ENCODE data around the gene ARHGEF1.
"Not testable (repeated sequence)": the region's sequence is repeated elsewhere in the genome, so short reads cannot be mapped to it uniquely, and the experiment has no call there.

The ARHGEF1 gene

DNA sequence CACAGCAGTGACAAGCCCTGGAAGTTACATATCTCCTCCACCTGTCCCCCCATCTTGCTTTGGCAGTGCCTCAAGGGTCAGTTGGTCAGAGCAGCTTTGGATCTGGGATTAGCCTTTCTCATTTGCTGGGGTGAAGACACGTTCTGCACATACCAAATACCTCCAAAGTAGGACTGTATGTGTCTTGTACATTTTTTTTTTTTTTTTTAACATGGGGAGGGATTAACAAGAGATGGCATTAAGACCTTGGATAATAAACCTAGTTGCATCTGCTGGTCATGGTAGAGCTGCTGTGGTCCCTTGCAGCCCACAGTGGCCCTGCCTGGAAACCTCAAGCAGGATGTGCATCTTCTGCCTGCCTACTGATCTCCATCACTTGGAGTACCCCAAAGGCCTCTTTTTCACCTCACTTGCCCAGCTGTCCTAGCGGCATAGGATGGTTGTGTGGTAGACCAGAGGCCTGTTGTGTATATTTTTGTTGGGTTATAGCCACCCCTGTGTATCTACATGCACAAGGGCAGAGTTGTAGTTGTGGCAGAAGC, 20.5 kb upstream of the ARHGEF1 start:
- no peak for DNase-seq

DNA sequence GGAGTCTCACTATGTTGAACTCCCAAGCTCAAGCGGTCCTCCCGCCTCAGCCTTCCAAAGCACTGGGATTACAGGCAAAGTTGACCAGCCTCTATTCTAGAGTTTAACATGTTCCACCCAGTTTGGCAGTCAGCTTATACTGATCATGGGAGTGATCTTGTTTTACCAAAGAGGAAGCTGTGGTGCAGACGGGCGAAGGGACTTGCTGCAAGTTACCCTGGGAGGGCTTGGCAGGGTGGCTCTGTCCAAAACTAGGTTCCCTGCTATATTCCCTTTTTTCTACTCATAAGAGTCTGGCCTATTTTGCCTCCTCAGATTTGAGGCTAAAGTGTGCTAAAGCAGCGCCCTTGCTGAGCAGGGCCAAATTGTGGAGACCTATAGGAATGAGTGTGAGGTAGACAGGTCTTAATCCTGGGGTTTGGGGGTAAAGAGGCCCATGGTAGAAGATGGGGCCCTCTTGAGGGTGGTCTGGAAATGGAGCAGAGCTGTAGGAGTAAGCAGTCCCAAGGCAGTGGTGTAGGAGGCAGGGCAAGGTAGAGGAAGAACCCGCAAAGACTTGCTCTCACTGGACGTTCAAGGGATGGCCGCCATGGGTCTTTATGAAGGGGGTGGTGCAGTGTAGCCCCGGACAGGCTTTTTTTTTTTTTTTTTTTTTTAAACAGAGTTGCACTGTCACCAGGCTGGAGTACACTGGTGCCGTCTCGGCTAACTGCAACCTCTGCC, 19.6 kb upstream of the ARHGEF1 start:
- DNase-seq: no peak

DNA sequence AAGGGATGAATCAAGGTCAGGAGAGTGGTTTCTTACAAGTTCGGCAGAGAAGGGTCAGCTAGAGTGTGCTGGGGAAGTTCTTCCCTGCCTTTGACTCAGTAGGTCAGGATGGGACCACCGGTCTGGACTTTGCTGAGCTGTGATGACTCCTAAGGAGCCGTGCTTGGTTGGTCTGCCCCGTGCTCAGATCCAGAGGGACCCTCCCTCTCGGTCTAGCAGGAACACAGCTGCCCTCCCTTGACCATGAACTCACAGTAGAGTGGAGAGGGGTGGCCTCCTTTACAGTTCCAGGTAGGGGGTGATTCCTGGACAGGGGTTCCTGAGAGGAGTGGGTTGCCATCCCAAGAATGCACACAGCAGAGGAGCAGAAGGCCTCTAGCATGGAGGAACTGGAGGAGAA, 18.6 kb upstream of the ARHGEF1 start:
- DNase-seq: no peak

GRCh38 chr19:41866284-41866683, 16.7 kb upstream of the ARHGEF1 start:
- DNase-seq: no peak

GRCh38 chr19:41868120-41868988, 14.6 kb upstream of the ARHGEF1 start:
- DNase-seq: peak; percentile 22

- no peak for DNase-seq
Measured at GRCh38 chr19:41868989-41869300, 14.0 kb upstream of the ARHGEF1 start.

DNA sequence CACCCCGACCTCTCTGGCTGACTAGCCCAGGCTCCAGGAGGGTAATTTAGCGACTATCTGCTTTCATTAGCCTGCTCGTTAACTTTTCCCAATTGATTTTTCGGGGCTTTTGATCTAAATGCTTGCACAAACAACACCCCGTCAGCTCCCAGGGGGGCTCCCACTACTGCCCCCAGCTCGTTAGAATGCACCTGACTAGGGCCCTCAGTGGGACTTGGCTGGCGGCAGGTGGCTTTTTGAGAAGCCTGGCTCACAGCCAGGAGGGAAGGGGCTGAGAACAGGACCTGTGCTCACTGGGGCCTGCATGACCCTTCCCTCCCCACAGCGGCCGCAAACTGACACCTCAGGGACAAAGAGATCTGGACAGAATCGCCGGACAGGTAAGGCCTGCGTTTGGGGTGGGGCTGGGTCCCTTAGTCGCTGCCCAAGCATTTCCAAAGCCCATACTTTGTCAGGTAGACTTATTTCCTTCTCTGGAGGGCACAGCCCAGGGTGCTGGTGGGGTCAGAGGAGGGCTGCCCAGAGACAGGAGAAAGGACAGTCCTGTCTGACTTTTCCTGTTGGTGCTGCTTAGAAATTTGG, 13.5 kb upstream of the ARHGEF1 start:
- DNase-seq: no peak

DNA sequence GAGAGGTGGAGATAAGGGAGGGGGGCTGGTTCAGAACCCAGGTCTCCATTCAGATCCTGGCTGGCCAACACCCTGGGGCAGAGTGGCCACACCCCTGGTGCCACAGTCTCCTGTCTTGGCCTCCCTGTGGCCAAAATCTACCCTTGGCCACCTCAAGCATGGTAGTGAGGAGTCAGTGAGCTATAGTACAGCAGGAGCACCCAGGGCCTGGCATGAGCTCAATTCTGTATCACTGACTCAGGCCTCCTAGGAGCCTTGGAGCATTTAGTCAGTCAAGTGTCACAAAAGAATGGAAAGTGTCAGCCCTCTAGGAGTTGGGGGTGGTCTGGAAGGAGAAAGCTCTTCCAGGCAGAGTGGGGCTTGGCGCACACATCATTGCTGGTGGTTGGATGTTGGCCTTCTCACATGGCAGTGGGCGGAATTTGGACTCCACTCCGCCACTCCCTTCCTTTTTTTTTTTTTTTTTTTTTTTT, 12.5 kb upstream of the ARHGEF1 start:
- DNase-seq: no peak

DNA sequence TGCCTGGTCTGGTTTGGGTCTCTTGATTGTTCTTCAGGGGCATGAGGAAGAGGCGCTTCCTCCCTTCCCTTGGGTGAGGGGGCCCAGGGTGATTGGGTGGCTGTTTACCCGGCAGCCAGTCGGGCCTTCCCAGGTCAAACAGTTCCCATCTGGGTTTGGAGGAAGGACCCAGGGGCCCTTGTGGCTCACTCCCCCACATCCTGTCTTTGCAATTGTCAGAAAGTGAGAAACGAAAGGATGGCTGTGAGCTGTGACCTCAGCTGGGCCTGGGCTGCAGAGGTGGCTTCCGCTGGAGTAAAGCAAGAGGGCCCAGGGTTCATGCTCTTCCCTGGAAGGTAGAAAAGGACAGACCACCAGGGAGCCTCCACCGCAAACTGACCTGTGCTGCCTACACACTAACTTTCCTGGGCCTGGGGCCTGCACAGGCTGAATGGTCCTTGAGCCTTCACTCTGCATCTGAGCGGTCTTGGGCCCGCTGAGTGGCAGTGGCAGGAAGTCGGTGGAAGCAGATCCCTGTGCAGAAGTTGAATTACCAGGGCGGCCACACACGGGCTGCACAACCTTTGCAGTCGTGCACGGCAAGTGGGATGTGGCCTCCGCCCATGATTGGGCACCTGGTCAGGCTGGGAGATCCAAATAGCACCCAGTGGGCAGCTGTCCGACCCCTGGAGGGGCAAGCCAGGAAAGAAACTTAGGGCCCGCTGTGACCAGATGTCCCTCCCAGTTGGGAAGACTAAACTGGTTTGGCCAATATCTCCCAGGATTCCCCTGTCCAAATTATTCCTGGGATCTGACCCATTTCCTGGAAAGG, 11.2 kb upstream of the ARHGEF1 start:
- DNase-seq: no peak

GRCh38 chr19:41872384-41872774, 10.6 kb upstream of the ARHGEF1 start:
- no peak for DNase-seq

DNA sequence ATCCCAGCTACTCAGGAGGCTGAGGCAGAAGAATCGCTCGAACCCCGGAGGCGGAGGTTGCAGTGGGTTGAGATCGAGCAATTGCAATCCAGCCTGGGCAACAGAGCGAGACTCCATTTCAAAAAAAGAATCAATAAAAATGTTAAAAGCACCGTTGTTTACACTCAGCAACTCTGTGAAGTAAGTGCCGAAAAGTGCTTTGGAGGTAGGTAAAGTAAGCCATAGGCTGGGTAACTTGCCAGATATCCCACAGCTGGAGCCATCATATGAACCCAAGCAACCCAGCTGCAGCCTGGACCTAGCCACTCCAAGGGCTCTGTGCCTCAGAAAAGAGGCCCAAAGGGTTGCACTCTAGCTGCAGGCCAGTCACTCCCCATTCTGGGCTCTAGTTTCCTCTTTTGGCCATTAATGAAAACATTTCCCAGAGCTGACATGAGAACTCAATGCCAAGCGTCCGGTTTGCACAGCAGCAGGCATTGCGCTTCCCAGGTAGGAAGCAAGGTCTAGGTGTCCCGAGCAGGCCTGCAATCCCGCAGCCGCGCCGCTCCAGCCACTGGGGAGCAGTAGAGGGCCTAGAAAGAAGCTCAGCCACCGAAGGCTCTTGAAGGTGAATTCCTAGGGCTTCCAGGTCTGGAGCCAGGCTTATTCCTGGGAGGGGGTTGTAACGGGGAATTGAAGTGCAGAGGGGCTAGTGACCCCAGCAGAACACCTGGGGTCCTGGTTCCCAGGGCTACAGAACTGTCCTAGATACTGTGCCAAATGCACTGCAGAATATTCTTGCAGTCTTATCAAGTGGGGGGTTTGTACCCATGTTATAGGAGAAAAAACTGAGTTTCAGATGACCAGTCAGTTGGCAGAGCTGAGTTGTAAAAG, 10.0 kb upstream of the ARHGEF1 start:
- DNase-seq: peak; percentile 52

GRCh38 chr19:41875973-41876372, 7.0 kb upstream of the ARHGEF1 start:
- not testable (repeated sequence) for DNase-seq

DNA sequence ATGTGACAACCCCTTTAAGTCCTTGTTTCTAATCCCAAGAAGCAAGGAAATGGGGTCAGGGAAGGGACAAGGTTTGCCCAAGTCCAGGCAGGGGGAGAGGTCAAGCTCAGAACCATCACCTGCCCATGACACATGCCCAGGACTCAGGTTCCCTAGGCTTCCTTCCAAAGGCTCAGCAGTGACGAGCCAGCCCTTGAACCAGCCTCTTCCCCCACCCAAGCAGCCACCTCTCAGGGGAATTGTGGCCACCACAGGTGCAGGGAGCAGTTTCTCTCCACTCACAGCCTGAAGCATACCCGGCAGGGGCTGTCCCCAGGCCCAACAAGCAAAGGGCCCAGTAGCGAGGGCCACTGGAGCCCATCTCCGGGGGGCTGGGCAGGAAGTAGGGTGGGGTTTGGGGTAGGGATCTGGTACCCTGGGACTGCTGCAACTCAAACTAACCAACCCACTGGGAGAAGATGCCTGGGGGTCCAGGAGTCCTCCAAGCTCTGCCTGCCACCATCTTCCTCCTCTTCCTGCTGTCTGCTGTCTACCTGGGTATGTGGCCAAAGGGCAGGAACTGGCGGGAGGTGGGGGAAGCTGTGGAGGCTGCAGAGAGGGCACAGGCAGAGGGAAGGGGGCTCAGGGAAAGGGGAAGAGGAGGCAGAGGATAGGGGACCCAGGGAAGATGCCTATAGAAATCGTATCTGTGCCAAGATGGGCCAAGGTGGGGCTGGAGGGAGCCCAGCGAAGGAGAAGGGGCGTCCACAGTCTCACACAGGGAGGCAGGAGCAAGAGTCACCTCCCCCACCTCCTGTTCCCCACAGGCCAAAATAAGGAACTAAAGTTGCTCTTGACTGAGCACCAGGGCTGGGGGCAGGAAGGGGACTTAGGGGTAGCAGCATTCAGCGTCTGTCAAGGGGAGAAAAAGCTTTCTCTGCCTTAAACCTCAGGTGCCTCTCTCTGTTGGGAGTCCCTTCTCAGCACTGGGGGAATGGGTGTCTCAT, 5.8 kb upstream of the ARHGEF1 start, which contains the start of gene CD79A:
Gene CD79A (plus strand): TSS at position 433 of the 986 bp plus-strand sequence. CDS start 26 bp downstream, at position 459.
- DNase-seq: no peak

DNA sequence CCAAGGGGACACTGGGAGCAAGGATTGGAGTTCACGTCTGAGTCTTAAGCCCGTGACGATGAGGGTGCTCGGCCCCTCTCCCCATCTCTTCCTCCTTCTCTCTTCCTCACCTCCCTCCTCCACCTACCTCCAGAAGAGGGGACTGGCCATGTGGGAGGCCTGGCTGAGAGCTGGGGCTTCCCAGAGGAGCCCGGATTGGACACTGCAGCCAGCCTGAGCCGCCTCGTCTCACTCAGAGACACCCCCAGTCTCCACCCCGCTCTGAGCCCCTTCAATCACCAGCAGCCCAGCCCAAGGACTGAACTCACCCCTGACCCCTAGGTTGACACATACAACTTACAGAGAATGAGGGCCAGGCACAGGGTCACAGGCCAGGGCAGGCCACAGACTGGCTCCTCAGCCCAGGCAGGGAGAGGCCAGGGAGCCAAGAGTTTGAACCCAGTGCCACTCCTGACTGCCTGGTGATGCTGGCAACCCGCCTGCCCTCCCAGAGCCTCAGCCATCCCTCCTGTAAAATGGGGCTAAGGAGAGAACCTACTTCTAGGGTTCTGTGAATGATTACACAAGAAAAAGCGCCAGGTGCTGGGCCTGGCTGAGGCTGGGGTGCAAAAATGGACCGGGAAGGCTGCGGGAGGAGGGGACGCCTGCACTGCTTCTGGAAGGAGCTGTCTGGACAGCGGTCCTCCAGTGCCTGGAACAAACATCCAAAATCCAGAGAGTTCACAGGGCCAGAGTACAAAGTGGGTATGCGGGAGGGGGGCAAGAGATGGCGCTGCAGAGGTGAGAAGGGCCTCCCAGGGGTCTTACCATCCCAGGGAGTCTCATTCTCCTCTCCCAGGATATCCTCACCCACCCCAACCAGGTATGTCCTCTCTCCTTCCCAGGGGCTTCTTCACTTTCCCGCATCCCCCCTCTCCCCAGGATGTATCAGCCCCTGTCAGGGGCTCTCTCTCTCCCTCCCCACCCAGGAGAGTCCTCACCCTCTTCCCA, 4.8 kb upstream of the ARHGEF1 start:
- no peak for DNase-seq

- DNase-seq: no peak
Measured at GRCh38 chr19:41879080-41879479, 3.9 kb upstream of the ARHGEF1 start.

DNA sequence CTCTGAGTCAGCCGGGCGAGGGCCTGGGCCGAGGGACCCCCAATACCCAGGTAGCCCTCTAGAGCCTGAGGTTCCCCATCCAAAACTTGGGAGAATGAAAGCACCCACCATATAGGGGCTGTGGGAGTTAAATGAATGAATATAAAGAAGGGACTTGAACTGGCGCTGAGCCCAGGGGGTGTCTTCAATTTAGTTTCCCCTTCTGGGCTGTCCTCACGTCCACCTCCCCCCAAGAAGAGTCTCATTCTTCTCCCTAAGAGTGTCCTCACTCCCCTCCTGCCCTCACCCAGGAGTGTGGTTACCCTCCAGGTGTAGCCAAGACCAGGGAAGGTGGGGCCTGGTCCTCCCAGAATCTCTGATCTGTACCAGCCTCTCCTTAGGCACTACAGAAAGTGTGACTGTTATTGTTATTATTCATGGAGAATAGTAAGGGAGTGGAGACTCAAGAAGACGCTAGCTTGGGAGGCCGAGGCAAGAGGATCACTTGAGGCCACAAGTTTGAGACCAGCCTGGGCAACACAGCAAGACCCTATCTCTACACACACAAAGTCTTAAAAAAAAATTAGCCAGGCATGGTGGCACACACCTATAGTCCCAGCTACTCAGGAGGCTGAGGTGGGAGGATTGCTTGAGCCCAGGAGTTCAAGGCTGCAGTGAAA, 3.2 kb upstream of the ARHGEF1 start:
- no peak for DNase-seq

DNA sequence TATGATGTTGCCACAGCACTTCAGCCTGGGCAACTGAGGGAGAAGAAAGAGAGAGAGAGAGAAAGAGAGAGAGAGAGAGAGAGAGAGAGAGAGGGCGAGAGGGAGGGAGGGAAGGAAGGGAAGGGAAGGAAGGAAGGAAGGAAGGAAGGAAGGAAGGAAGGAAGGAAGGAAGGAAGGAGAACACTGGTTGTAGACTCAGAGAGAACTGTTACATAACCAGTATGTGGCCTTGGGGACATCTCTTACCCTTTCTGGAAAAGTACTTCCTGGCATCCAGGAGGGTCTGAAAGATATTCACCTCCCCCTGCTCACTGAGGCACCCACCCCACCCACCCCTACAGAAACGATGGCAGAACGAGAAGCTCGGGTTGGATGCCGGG, 2.7 kb upstream of the ARHGEF1 start:
- DNase-seq: no peak

DNA sequence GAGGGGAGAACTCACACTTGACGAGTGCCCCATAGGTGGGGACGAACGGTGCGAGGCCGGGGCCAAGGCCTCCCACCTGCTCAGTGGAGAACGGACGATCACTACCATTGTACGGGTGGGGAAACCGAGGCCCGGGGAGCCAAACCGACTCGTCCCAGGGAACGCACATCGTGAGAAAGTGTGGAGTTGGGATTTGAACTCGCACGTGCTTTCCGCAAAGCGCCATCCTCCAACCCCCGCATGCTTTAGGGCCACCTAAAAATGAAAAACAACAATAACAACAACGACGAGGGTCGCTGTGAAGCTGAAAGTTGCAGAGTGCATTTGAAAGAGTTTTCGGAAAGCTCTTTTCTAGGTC, 458 bp downstream of the ARHGEF1 start:
- DNase-seq: no peak
